Nephron (organoid): ENCODE results near the gene BDKRB1.

ENCODE experiments used
- H3K27ac Mint-ChIP-seq, 3 experiments: 2 replicates each; pipeline ENCODE4 v1.8.0; 2020; ENCODE audit warnings: mixed read lengths in 3 of 3, mild to moderate bottlenecking in 2 of 3, moderate library complexity in 1 of 3
- H3K27me3 Mint-ChIP-seq: 2 replicates; pipeline ENCODE4 v1.8.0; 2021; ENCODE audit warnings: low read depth, mild to moderate bottlenecking, moderate library complexity, mixed read lengths
- H3K36me3 Mint-ChIP-seq: 2 replicates; pipeline ENCODE4 v1.8.0; 2020; ENCODE audit warnings: low read depth, mixed read lengths
- H3K4me1 Mint-ChIP-seq: 2 replicates; pipeline ENCODE4 v1.8.0; 2020; ENCODE audit warnings: mixed read lengths
- H3K4me3 Mint-ChIP-seq, 3 experiments: 2 replicates each; pipeline ENCODE4 v1.8.0; 2020; ENCODE audit warnings: mild to moderate bottlenecking in 3 of 3, mixed read lengths in 3 of 3, moderate library complexity in 2 of 3
- H3K9me3 Mint-ChIP-seq: 2 replicates; pipeline ENCODE4 v1.8.0; 2020; ENCODE audit warnings: mixed read lengths
- TF ChIP-seq, protein P1 (sequence below), 3 experiments: fragments of 200-600 bp; sonication (generic); IDR thresholded peaks; one replicate each; pipeline ENCODE4 v1.5.0; 2021; ENCODE audit warnings: antibody characterized with exemption in 3 of 3; ENCODE audit not compliant: unreplicated experiment in 3 of 3

Gene BDKRB1

DNA sequence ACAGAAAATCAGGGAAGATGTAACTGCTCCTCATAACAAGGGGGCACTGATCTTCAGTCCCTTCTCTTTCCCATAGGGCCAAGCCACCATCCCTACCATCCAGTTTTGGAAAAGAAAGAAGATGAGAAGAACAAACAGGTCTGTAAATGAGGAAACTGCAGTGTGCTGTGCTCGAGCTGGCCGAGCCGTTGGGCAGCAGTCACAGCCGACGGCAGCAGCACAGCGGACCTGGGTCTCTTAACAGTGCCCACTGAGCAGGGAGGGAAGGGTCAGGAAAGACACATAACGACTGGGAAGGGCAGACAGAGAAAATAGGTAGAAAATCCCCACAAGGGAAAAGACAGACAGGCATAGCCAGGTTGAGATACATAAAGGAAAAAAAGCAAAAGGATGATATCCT lies 38.2 kb downstream of the BDKRB1 start:
- Mint-ChIP-seq H3K9me3 (no peaks in the 10 kb centered on the region), H3K4me1 (no peaks in the 10 kb centered on the region), H3K36me3 (peaks cover 33% of the 10 kb centered on the region), H3K4me3 (no peak overlapping the region), H3K27ac (no peak overlapping the region), H3K27me3 (no peaks in the 10 kb centered on the region)
- TF ChIP-seq, protein P1, sequence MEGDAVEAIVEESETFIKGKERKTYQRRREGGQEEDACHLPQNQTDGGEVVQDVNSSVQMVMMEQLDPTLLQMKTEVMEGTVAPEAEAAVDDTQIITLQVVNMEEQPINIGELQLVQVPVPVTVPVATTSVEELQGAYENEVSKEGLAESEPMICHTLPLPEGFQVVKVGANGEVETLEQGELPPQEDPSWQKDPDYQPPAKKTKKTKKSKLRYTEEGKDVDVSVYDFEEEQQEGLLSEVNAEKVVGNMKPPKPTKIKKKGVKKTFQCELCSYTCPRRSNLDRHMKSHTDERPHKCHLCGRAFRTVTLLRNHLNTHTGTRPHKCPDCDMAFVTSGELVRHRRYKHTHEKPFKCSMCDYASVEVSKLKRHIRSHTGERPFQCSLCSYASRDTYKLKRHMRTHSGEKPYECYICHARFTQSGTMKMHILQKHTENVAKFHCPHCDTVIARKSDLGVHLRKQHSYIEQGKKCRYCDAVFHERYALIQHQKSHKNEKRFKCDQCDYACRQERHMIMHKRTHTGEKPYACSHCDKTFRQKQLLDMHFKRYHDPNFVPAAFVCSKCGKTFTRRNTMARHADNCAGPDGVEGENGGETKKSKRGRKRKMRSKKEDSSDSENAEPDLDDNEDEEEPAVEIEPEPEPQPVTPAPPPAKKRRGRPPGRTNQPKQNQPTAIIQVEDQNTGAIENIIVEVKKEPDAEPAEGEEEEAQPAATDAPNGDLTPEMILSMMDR (IDR thresholded peaks at IDR 0.05; ENCODE audit: unreplicated experiment in 3 of 3), result no peak

- no peaks in the 10 kb centered on the region for H3K4me1 Mint-ChIP-seq
- H3K9me3 Mint-ChIP-seq, result no peaks in the 10 kb centered on the region
- no peak overlapping the region for H3K4me3 Mint-ChIP-seq
- H3K36me3 Mint-ChIP-seq, result peaks cover 27% of the 10 kb centered on the region
- H3K27ac Mint-ChIP-seq, result no peak overlapping the region
- no peaks in the 10 kb centered on the region for H3K27me3 Mint-ChIP-seq
- TF ChIP-seq, protein P1 (IDR thresholded peaks at IDR 0.05; ENCODE audit: unreplicated experiment in 3 of 3), result peak; percentile 59 to 61 (median 60)
Observed at GRCh38 chr14:96297000-96297399, 41.0 kb downstream of the BDKRB1 start.

DNA sequence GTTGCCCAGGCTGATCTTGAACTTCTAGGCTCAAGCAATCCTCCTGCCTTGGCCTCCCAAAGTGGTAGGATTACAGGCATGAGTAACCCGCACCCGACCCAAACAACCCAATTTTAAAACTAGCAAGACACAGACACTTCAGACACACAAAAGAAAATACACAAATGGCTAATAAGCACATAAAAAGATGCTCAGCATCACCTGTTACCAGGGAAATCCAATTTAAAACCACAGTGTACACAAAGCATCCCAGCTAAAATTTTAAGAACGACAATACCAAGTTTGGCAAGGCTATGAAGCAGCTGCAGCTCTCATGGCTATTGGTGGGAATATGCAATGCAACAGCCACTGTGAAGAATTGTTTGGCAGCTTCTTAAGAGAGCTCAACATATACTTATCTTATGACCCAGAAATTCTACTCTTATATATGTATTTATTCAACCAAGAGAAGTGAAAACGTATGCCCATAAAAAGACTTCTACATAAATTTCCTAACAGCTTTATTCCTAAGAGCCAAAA lies 42.0 kb downstream of the BDKRB1 start:
- Mint-ChIP-seq H3K9me3 (no peaks in the 10 kb centered on the region), H3K27me3 (no peaks in the 10 kb centered on the region), H3K36me3 (peaks cover 27% of the 10 kb centered on the region), H3K27ac (no peak overlapping the region), H3K4me3 (no peak overlapping the region), H3K4me1 (no peaks in the 10 kb centered on the region)
- TF ChIP-seq, protein P1 (IDR thresholded peaks at IDR 0.05; ENCODE audit: unreplicated experiment in 3 of 3), result no peak

- TF ChIP-seq, protein P1 (IDR thresholded peaks at IDR 0.05; ENCODE audit: unreplicated experiment in 3 of 3), result no peak
- H3K4me3 Mint-ChIP-seq, result no peak overlapping the region
- H3K36me3 Mint-ChIP-seq, result peaks cover 21% of the 10 kb centered on the region
- no peaks in the 10 kb centered on the region for H3K9me3 Mint-ChIP-seq
- no peaks in the 10 kb centered on the region for H3K27me3 Mint-ChIP-seq
- H3K27ac Mint-ChIP-seq, result peak overlapping the region in 1 of 3 experiments; percentile 9
- H3K4me1 Mint-ChIP-seq, result no peaks in the 10 kb centered on the region
Observed at GRCh38 chr14:96299441-96299840, 43.4 kb downstream of the BDKRB1 start.

- Mint-ChIP-seq H3K9me3 (no peaks in the 10 kb centered on the region), H3K36me3 (peaks cover 22% of the 10 kb centered on the region), H3K27ac (peak overlapping the region in 1 of 3 experiments; percentile 57), H3K4me3 (no peak overlapping the region), H3K4me1 (peaks cover 3% of the 10 kb centered on the region), H3K27me3 (no peaks in the 10 kb centered on the region)
- TF ChIP-seq, protein P1 (IDR thresholded peaks at IDR 0.05; ENCODE audit: unreplicated experiment in 3 of 3), result no peak
Observed at GRCh38 chr14:96303981-96304380, 48.0 kb downstream of the BDKRB1 start.

- Mint-ChIP-seq H3K36me3 (peaks cover 20% of the 10 kb centered on the region), H3K27me3 (no peaks in the 10 kb centered on the region), H3K4me1 (peaks cover 4% of the 10 kb centered on the region), H3K9me3 (no peaks in the 10 kb centered on the region), H3K4me3 (no peak overlapping the region), H3K27ac (peak overlapping the region in 2 of 3 experiments; percentile 57 to 64)
- TF ChIP-seq, protein P1 (IDR thresholded peaks at IDR 0.05; ENCODE audit: unreplicated experiment in 3 of 3), result no peak
Observed at GRCh38 chr14:96304956-96305355, 48.9 kb downstream of the BDKRB1 start.
